OCI-LY3 (cell line): ENCODE measurements around the gene NR3C2.

Experiments used
- EZH2phosphoT487 ChIP-seq: fragments of 200-600 bp; shearing (Covaris generic); IDR thresholded peaks from 2 replicates; pipeline ENCODE4 v1.6.1; 2018; ENCODE audit warnings: antibody characterized with exemption, mixed run types, low read depth
- TF ChIP-seq, protein P1 (sequence below): fragments of 200-600, 300-600 bp; sonication (generic); IDR thresholded peaks from 2 replicates; pipeline ENCODE4 v1.5.1; 2014; ENCODE audit warnings: antibody characterized with exemption, low read length, low read depth

DNA sequence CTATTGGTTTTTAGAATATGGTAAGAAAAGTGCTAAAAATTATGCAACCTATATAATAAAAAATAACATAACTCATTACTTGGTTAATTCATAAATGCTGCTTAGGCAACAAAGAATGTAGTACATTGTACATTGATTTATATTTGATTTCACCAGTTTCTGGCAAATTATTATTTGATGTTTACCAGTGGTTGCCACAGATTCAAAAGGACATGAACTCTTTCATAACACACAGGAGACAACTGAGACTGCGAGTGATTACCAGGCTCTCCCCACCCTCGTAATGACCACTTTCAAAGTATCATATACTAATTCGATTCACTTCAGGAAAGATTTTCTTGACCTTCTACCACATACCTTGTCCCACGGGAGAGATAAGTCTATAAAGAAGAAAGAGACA, 158.5 kb downstream of the NR3C2 start:
- TF ChIP-seq, protein P1, sequence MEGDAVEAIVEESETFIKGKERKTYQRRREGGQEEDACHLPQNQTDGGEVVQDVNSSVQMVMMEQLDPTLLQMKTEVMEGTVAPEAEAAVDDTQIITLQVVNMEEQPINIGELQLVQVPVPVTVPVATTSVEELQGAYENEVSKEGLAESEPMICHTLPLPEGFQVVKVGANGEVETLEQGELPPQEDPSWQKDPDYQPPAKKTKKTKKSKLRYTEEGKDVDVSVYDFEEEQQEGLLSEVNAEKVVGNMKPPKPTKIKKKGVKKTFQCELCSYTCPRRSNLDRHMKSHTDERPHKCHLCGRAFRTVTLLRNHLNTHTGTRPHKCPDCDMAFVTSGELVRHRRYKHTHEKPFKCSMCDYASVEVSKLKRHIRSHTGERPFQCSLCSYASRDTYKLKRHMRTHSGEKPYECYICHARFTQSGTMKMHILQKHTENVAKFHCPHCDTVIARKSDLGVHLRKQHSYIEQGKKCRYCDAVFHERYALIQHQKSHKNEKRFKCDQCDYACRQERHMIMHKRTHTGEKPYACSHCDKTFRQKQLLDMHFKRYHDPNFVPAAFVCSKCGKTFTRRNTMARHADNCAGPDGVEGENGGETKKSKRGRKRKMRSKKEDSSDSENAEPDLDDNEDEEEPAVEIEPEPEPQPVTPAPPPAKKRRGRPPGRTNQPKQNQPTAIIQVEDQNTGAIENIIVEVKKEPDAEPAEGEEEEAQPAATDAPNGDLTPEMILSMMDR = no peak
- no peak for TF ChIP-seq EZH2phosphoT487
